ENCODE results near the gene FOSL1. TPM values are rescaled to one million over a fixed set of nuclear protein-coding genes. Genes with fewer than 3 reads are reported as not detected.
A peak's percentile ranks its signal among the peaks of the same experiment; 100 is the strongest.

Gene FOSL1
- total RNA-seq, 1 experiment from 2014 or later = 33.7 TPM

- Histone ChIP-seq H3K4me2 (ENCODE audit: insufficient read depth, insufficient read length, low read length) (no peak overlapping the region), H3K4ac (ENCODE audit: low read depth, low read length) (no peak overlapping the region), H4K20me1 (ENCODE audit: control insufficient read depth, insufficient read depth, insufficient read length) (no peaks in the 10 kb centered on the region), H4K5ac (ENCODE audit: insufficient read length, low read depth, low read length) (no peak overlapping the region), H3K9me3 (ENCODE audit: control insufficient read depth, low read depth, low read length) (no peaks in the 10 kb centered on the region), H3K23ac (ENCODE audit: insufficient read length, low read depth, low read length) (no peak overlapping the region), H2BK20ac (ENCODE audit: low read depth, low read length, poor library complexity, severe bottlenecking) (no peak overlapping the region), H3K79me2 (ENCODE audit: insufficient read depth, low read length) (no peaks in the 10 kb centered on the region), H4K91ac (ENCODE audit: insufficient read length, low read depth, low read length) (no peak overlapping the region), H3K23me2 (ENCODE audit: insufficient read length, low read depth, low read length, poor library complexity, severe bottlenecking) (peaks cover 6% of the 10 kb centered on the region), H3K56ac (ENCODE audit: insufficient read length, low read depth, low read length) (no peak overlapping the region), H2AK5ac (ENCODE audit: insufficient read length, low read length) (no peak overlapping the region), H3K79me1 (ENCODE audit: insufficient read depth, low read depth, low read length, poor library complexity, severe bottlenecking) (no peaks in the 10 kb centered on the region), H2BK15ac (ENCODE audit: low read depth, low read length) (no peak overlapping the region), H2BK12ac (ENCODE audit: insufficient read length, low read depth, low read length) (no peak overlapping the region), H2BK5ac (ENCODE audit: insufficient read length, low read length) (no peak overlapping the region), H2BK120ac (ENCODE audit: low read depth, low read length, poor library complexity, severe bottlenecking) (no peak overlapping the region), H4K8ac (replicated peaks; ENCODE audit: insufficient read length, low read depth, low read length) (no peak overlapping the region), H2AFZ (ENCODE audit: low read length) (no peak overlapping the region), H3K27ac (ENCODE audit: insufficient read length, low read depth, low read length) (no peak overlapping the region), H3K27me3 (ENCODE audit: insufficient read depth, low read length) (no peaks in the 10 kb centered on the region), H3K14ac (ENCODE audit: insufficient read depth, low read length) (no peak overlapping the region), H3K4me1 (ENCODE audit: insufficient read depth, low read length) (peaks cover 2% of the 10 kb centered on the region; the same call in 1 of the 2 replicates), H3T11ph (ENCODE audit: low read length) (no peak overlapping the region), H3K18ac (ENCODE audit: insufficient read length, low read depth, low read length) (no peak overlapping the region), H3K9ac (ENCODE audit: extremely low read depth, insufficient read length, low read length) (no peak overlapping the region)
- H3K27me3 Mint-ChIP-seq (ENCODE audit: low read depth) = peaks cover 4% of the 10 kb centered on the region
- WGBS (ENCODE audit: extremely low coverage, insufficient read length, low lambda C conversion rate) = no CpG with 5 or more reads among the region's 28 CpGs
- no peak overlapping the region; a peak in 1 of 7 replicates for H3K27ac Mint-ChIP-seq
- TF ChIP-seq CTCF (conservative IDR thresholded peaks at IDR 0.05) = no peak
- peaks cover 0 to under 1% of the 10 kb centered on the region in 2 experiments; a peak in 1 of 5 replicates for H3K9me3 Mint-ChIP-seq
- H3K4me3 Mint-ChIP-seq = peak overlapping the region in 1 of 2 experiments; percentile 21; a peak in 2 of 5 replicates
- H3K36me3 Mint-ChIP-seq (ENCODE audit: insufficient read depth in 1 of 3, low read depth in 3 of 3) = peaks cover 35 to 58% (median 55%) of the 10 kb centered on the region in 3 experiments
- H3K4me1 Mint-ChIP-seq = peaks cover 12 to 25% of the 10 kb centered on the region in 2 experiments
- DNase-seq = no peak
Measured at GRCh38 chr11:65883786-65884715, 16.1 kb downstream of the FOSL1 start.

All from H9 (cell line).